HG03196 (cell line): ENCODE data around the gene NINJ1.
A peak's percentile ranks its signal among the peaks of the same experiment; 100 is the strongest.
"Not testable (repeated sequence)": the region's sequence is repeated elsewhere in the genome, so short reads cannot be mapped to it uniquely, and the experiment has no call there.

Experiments
- ATAC-seq: cut with Tn5 transposase; IDR thresholded peaks from one replicate; pipeline ENCODE4 v1.9.1; 2021; ENCODE audit not compliant: unreplicated experiment

NINJ1 gene

GRCh38 chr9:93120846-93121315 lies 13.2 kb downstream of the NINJ1 start:
- no peak for ATAC-seq

- peak; percentile 78 for ATAC-seq
Measured at GRCh38 chr9:93119953-93120845, 13.9 kb downstream of the NINJ1 start.

GRCh38 chr9:93119703-93119952 lies 14.4 kb downstream of the NINJ1 start:
- no peak for ATAC-seq

- no peak for ATAC-seq
Measured at GRCh38 chr9:93118863-93119702, 15.0 kb downstream of the NINJ1 start.

- no peak for ATAC-seq
Measured at GRCh38 chr9:93117924-93118862, 15.9 kb downstream of the NINJ1 start.

- ATAC-seq = not testable (repeated sequence)
Measured at GRCh38 chr9:93117521-93117920, 16.5 kb downstream of the NINJ1 start.

GRCh38 chr9:93116072-93116961 lies 17.7 kb downstream of the NINJ1 start:
- ATAC-seq = no peak

- ATAC-seq = no peak
Measured at GRCh38 chr9:93115486-93116071, 18.5 kb downstream of the NINJ1 start.

- no peak for ATAC-seq
Measured at GRCh38 chr9:93114984-93115335, 19.1 kb downstream of the NINJ1 start.

GRCh38 chr9:93114169-93114983 lies 19.7 kb downstream of the NINJ1 start:
- no peak for ATAC-seq

- no peak for ATAC-seq
Measured at GRCh38 chr9:93112864-93113389, 21.1 kb downstream of the NINJ1 start.

- ATAC-seq = no peak
Measured at GRCh38 chr9:93112116-93112863, 21.8 kb downstream of the NINJ1 start.

- ATAC-seq = no peak
Measured at GRCh38 chr9:93111371-93112115, 22.5 kb downstream of the NINJ1 start.

GRCh38 chr9:93111001-93111370 lies 23.1 kb downstream of the NINJ1 start:
- ATAC-seq = no peak

- no peak for ATAC-seq
Measured at GRCh38 chr9:93110311-93110855, 23.7 kb downstream of the NINJ1 start.

GRCh38 chr9:93108291-93109041 lies 25.6 kb downstream of the NINJ1 start:
- no peak for ATAC-seq
